ENCODE data around the gene AJUBA. TPM values are rescaled to one million over a fixed set of nuclear protein-coding genes. Genes with fewer than 3 reads are reported as not detected.

Gene AJUBA
- total RNA-seq, 1 donor from 2014 or later: 146 TPM

GRCh38 chr14:22978981-22979671, 3.2 kb downstream of the AJUBA start:
- TF ChIP-seq EZH2 (IDR thresholded peaks at IDR 0.05; ENCODE audit: insufficient read depth, low read length) (no peak), CTCF (IDR thresholded peaks at IDR 0.05; ENCODE audit: insufficient read depth, low read depth, low read length) (no peak)
- Histone ChIP-seq H3K9ac (ENCODE audit: low read length) (peak overlapping the region; percentile 80), H3K9me3 (ENCODE audit: insufficient read depth, low read depth, low read length) (no peaks in the 10 kb centered on the region), H3K27me3 (ENCODE audit: insufficient read depth, low read length) (no peaks in the 10 kb centered on the region), H4K20me1 (ENCODE audit: insufficient read depth, low read length) (peaks cover 51% of the 10 kb centered on the region), H2AFZ (ENCODE audit: low read depth, low read length) (no peak overlapping the region), H3K79me2 (ENCODE audit: insufficient read depth, low read length) (peaks cover 54% of the 10 kb centered on the region), H3K27ac (ENCODE audit: low read depth, low read length) (peak overlapping the region; percentile 71), H3K36me3 (ENCODE audit: insufficient read depth, low read length) (peaks cover 15% of the 10 kb centered on the region), H3K4me2 (ENCODE audit: low read length) (peak overlapping the region; percentile 97), H3K4me1 (ENCODE audit: insufficient read depth, low read length) (peaks cover 49% of the 10 kb centered on the region), H3K4me3 (ENCODE audit: insufficient read depth, low read depth, low read length) (peak overlapping the region; percentile 77)
- H3K27me3 Mint-ChIP-seq (ENCODE audit: low read depth, unreplicated experiment): no peaks in the 10 kb centered on the region
- H3K27ac Mint-ChIP-seq (ENCODE audit: unreplicated experiment): peak overlapping the region; percentile 97
- peak overlapping the region; percentile 92 for H3K4me3 Mint-ChIP-seq (ENCODE audit: unreplicated experiment)
- peaks cover 24% of the 10 kb centered on the region for H3K36me3 Mint-ChIP-seq (ENCODE audit: low read depth, unreplicated experiment)
- peaks cover 53% of the 10 kb centered on the region for H3K4me1 Mint-ChIP-seq (ENCODE audit: low read depth, unreplicated experiment)
- DNase-seq (ENCODE audit: low read depth): no peak
- H3K9me3 Mint-ChIP-seq (ENCODE audit: unreplicated experiment): no peaks in the 10 kb centered on the region
- FAIRE-seq: no peak

GRCh38 chr14:22978487-22978837, 3.9 kb downstream of the AJUBA start:
- peak overlapping the region; percentile 97 for H3K4me2 ChIP-seq (ENCODE audit: low read length)
- Mint-ChIP-seq H3K27ac (ENCODE audit: unreplicated experiment) (peak overlapping the region; percentile 97), H3K4me1 (ENCODE audit: low read depth, unreplicated experiment) (peaks cover 60% of the 10 kb centered on the region), H3K36me3 (ENCODE audit: low read depth, unreplicated experiment) (peaks cover 29% of the 10 kb centered on the region), H3K27me3 (ENCODE audit: low read depth, unreplicated experiment) (no peaks in the 10 kb centered on the region), H3K4me3 (ENCODE audit: unreplicated experiment) (peak overlapping the region; percentile 92), H3K9me3 (ENCODE audit: unreplicated experiment) (no peaks in the 10 kb centered on the region)
- peaks cover 20% of the 10 kb centered on the region for H3K36me3 ChIP-seq (ENCODE audit: insufficient read depth, low read length)
- DNase-seq (ENCODE audit: low read depth) (no peak), FAIRE-seq (no peak)
- H3K4me3 ChIP-seq (ENCODE audit: insufficient read depth, low read depth, low read length): peak overlapping the region; percentile 77
- peaks cover 51% of the 10 kb centered on the region for H3K79me2 ChIP-seq (ENCODE audit: insufficient read depth, low read length)
- H3K27ac ChIP-seq (ENCODE audit: low read depth, low read length): peak overlapping the region; percentile 71
- no peak overlapping the region for H2AFZ ChIP-seq (ENCODE audit: low read depth, low read length)
- no peaks in the 10 kb centered on the region for H3K27me3 ChIP-seq (ENCODE audit: insufficient read depth, low read length)
- H3K9me3 ChIP-seq (ENCODE audit: insufficient read depth, low read depth, low read length): no peaks in the 10 kb centered on the region
- peaks cover 57% of the 10 kb centered on the region for H4K20me1 ChIP-seq (ENCODE audit: insufficient read depth, low read length)
- peaks cover 49% of the 10 kb centered on the region for H3K4me1 ChIP-seq (ENCODE audit: insufficient read depth, low read length)
- H3K9ac ChIP-seq (ENCODE audit: low read length): peak overlapping the region; percentile 80
- no peak for TF ChIP-seq CTCF (IDR thresholded peaks at IDR 0.05; ENCODE audit: insufficient read depth, low read depth, low read length)
- TF ChIP-seq EZH2 (IDR thresholded peaks at IDR 0.05; ENCODE audit: insufficient read depth, low read length): no peak
